NCI-H446 treated with DMSO at 0.1 percent for 48 hours (cell line): ENCODE measurements around the gene PPARD.
"Not testable (repeated sequence)": the region's sequence is repeated elsewhere in the genome, so short reads cannot be mapped to it uniquely, and the experiment has no call there.

Experiments used
- DNase-seq: peaks from one replicate; lab custom pipeline; 2025; lab: John Stamatoyannopoulos, UW

The PPARD gene

DNA sequence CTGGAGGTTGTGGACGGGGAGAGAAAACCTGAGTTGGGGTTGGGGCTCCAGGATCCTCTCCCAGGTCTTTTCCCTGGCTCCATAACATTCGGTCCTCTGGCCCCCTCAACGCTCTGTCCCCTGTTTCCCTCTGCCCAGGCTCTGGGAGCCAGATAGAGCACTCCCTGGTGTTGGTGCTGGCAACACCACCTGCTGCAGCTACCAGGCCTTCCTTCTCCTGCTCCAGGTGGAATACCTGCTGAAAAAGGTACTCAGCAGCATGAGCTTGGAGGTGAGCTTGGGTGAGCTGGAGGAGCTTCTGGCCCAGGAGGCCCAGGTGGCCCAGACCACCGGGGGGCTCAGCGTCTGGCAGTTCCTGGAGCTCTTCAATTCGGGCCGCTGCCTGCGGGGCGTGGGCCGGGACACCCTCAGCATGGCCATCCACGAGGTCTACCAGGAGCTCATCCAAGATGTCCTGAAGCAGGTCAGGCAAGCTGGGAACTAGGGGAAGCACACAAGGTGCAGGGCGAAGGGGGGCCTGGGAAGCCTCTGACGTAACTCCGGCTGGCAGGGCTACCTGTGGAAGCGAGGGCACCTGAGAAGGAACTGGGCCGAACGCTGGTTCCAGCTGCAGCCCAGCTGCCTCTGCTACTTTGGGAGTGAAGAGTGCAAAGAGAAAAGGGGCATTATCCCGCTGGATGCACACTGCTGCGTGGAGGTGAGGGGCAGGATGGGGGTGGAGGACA is 30.1 kb upstream of the PPARD start:
- DNase-seq = no peak

GRCh38 chr6:35312807-35313206 is 29.6 kb upstream of the PPARD start:
- DNase-seq = no peak

GRCh38 chr6:35317483-35318195 is 24.7 kb upstream of the PPARD start:
- no peak for DNase-seq

GRCh38 chr6:35318196-35319171 is 23.9 kb upstream of the PPARD start:
- DNase-seq = peak; percentile 36

GRCh38 chr6:35319346-35320030 is 22.9 kb upstream of the PPARD start:
- DNase-seq = no peak

DNA sequence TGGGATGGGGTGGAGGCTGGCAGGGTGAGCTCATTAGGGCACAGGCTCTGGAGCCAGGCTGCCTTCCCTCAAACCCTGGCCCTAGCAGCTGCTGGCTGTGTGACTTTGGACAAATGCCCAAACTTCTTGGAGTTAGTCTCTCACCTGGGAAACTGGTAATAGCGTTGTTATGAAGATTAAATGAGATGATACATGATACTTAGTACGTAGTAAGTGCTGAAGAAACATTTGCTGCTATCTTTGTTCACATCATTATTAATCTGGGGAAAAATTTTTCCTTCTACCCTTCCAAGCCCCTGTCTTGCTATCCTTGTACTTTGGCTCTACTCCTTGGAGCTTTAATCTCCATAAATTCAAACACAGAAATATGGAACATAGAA is 22.3 kb upstream of the PPARD start:
- DNase-seq = no peak

DNA sequence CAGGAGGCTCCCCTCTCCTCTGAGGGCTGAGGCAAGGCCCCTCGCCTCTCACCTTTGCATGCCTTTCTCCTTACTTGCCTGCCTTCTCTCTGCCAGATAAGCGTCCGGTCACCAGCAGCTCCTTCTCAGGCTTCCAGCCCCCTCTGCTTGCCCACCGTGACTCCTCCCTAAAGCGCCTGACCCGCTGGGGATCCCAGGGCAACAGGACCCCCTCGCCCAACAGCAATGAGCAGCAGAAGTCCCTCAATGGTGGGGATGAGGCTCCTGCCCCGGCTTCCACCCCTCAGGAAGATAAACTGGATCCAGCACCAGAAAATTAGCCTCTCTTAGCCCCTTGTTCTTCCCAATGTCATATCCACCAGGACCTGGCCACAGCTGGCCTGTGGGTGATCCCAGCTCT is 21.3 kb upstream of the PPARD start:
- DNase-seq = no peak

DNA sequence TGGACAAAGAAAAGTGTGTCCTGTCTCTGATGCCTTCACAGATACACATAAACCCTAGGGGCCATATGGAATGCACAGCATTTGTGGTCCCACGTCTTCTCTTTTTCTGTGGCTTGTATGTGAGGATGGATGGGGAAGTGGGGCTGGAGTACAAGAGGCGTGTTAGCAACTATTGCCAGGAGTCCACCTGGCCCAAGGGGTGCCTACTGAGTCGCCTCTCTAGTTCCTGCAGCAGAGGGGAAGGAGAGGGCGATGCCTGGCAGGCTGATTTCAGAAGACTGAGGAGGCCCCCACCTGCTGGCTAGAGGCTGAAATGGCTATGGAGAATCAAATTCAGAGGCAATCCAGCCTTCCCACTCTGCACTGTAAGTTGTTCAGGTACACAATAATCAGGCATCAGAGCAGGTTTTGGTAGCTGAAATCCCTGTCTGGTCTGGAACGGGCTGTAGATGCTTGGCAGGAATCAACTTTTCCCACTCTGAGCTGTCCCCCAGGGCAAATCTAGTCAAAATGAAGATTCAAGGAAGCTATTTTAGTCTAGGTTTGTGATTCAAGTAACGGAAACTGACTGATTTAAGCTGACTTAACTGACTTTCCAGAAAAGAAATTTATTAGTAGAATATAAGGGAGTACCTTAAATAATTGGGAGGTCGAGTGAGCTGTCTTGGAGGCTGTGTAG is 14.9 kb upstream of the PPARD start:
- no peak for DNase-seq

GRCh38 chr6:35328108-35328723 is 14.1 kb upstream of the PPARD start:
- no peak for DNase-seq

DNA sequence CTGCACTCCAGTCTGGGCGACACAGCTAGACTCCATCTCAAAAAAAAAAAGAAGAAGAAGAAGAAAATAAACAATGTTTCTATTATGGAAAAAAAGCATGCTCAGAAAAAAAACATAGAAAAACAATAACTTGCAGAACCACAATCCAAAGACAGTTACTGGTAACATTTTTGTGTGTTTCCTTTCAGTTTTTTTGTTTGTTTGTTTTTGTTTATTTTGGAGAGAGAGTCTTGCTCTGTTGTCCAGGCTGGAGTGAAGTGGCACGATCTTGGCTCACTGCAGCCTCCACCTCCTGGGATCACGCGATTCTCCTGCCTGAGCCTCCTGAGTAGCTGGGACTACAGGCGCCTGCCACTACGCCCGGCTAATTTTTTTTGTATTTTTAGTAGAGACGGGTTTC is 13.4 kb upstream of the PPARD start:
- not testable (repeated sequence) for DNase-seq

DNA sequence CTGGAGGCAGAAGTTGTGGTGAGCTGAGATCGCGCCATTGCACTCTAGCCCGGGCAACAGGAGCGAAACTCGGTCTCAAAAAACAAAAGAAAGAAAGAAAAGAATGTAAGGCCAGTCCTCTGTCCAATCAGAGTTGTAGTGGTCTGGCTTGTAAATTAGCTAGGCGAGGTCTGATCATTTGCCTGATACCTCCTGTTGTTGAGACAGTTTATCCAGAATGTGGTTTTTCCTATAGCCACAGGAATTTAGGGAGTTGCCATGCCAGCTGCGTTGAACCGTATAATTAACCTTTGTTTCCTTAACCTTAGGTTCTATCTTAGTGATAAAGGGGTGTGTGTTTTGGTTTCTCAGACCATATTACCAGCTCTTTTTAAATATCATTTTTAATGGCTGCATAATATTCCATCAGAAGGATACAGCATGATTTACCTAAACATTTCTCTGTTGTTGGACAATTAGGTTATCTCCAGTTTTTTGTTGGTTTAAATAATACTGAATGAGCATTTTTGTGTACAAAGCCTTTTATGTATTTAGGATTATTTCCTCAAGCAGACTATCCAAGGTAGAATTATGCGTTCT is 11.7 kb upstream of the PPARD start:
- DNase-seq = no peak

DNA sequence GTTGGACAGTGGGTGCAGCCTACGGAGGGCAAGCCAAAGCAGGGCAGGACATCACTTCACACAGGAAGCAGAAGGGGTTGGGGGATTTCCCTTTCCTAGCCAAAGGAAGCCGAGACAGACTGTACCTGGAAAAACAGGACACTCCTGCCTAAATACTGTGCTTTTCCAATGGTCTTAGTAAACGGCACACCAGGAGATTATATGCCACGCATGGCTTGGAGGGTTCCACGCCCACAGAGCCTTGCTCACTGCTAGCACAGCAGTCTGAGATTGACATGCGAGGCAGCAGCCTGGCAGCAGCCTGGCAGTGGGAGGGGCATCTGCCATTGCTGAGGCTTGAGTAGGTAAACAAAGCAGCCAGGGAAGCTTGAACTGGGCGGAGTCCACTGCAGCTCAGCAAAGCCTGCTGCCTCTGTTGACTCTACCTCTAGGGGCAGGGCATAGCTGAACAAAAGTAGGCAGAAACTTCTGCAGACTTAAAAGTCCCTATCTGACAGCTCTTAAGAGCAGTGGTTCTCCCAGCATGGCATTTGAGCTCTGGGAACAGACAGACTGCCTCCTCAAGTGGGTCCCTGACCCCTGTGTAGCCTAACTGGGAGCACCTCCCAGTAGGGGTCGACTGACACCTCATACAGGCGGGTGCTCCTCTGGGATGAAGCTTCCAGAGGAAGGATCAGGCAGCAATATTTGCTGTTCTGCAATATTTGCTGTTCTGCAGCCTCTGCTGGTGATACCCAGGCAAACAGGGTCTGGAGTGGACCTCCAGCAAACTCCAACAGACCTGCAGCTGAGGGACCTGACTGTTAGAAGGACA is 10.1 kb upstream of the PPARD start:
- peak; percentile 18 for DNase-seq

GRCh38 chr6:35341557-35341956 is 801 bp upstream of the PPARD start:
- DNase-seq = no peak

- no peak for DNase-seq
These were observed 905 bp downstream of the PPARD start for GRCh38 chr6:35343092-35343834.

DNA sequence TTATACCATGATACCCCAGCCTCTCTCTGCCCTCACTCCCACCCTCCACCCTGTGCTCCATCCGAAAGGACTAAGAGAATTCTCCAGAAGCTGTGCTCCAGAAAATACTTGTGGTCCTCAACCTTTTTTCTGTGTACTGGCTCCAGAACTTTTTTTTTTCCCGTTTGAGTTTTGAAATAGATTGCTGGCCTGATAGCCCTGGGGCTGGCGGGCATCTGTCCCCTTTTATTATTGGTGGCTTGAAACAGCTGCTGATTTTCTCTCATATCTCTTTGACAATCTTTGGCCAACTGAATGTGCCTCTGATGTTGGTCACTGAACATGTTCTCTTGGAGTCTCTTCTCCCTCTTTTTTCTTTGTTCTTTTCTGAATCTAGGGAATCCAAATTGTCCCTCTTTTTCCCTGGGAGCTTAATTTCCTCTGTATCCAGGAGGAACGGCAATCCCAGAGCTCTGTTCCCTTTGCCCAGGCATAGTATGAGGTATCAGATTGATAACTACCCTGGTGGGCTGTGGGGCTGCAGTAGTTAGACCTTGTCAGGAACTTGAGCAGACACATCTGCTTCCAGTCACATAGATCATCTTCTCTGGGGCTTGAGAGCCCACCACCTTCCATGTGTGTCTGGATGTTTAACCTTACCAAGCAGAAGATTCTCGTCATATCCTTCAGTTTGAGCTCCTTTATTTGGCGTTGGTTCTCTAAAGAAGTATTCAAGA is 1.6 kb downstream of the PPARD start:
- no peak for DNase-seq

- no peak for DNase-seq
These were observed 9.1 kb downstream of the PPARD start for GRCh38 chr6:35351422-35351821.

- DNase-seq = no peak
These were observed 10.4 kb downstream of the PPARD start for GRCh38 chr6:35352735-35353134.
